ENCODE data around the gene NPTXR. TPM values are rescaled to one million over a fixed set of nuclear protein-coding genes. Genes with fewer than 3 reads are reported as not detected.

NPTXR gene
- total and polyA plus RNA-seq, 10 of the 15 experiments (the other 5 are each of a cell fraction or from before 2014, with no cell fraction given): 0.02 to 0.38 (median 0.07) TPM; not detected in 2

DNA sequence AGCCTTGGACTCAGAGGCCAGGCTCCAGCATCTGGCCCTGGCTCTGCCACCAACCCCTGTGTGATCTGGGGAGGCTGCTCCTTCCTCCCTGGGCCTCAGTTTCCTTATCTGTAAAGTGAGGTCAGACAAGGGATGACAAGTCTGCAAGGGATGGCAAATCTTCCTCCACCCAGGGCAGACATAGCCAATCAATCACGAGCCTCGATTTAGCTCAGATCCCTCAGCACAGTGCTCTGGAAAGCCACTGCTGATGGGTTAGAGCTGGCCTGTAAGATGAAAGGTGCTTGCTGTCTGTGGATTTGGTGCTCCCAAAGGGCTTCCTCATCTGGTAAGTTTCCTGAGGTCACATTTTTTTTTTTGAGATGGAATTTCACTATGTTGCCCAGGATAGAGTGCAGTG, 20.2 kb downstream of the NPTXR start:
- no peak overlapping the region for H3K4me2 ChIP-seq (ENCODE audit: control insufficient read depth, insufficient read depth)
- DNase-seq (ENCODE audit: low read depth, low spot score): no peak
- BruUV-seq (replicated peaks): no TSS peak
- no peak for TF ChIP-seq RELA (IDR thresholded peaks at IDR 0.05; ENCODE audit: borderline replicate concordance, partially characterized antibody)
- TF ChIP-seq SMAD1 (IDR thresholded peaks at IDR 0.05; ENCODE audit: low read depth, partially characterized antibody): no peak
- no peak for TF ChIP-seq SMAD5 (IDR thresholded peaks at IDR 0.05; ENCODE audit: low read depth)
- TF ChIP-seq ZSCAN29 (IDR thresholded peaks at IDR 0.05): no peak
- TF ChIP-seq NFXL1 (IDR thresholded peaks at IDR 0.05; ENCODE audit: borderline replicate concordance): no peak
- TF ChIP-seq NR2F1 (conservative IDR thresholded peaks at IDR 0.05): no peak
- H3K4me3 ChIP-seq: no peak overlapping the region
- no peak for FAIRE-seq
- no peaks in the 10 kb centered on the region for H3K9me3 ChIP-seq (replicated peaks; ENCODE audit: control insufficient read depth, insufficient read depth, low read length)
- CTCF ChIA-PET: interaction anchor here (0.7 kb wide), 1 partner anchor 705 kb away, joined by 3 read pairs; no protein-coding TSS in a partner anchor
- ATAC-seq: no peak
- H3K9ac ChIP-seq (ENCODE audit: control insufficient read depth, insufficient read depth, low read length): no peak overlapping the region
- no peaks in the 10 kb centered on the region for H3K36me3 ChIP-seq (ENCODE audit: control insufficient read depth in 2 of 2, insufficient read depth in 2 of 2, low read length in 1 of 2)
- 0% methylated on average over 2 of the region's 2 CpGs for WGBS (ENCODE audit: insufficient coverage, insufficient replicate concordance, low lambda C conversion rate, missing lambda C conversion rate)
- H3K4me1 ChIP-seq (ENCODE audit: control insufficient read depth, insufficient read depth, low read length): no peaks in the 10 kb centered on the region
- SMC1A ChIA-PET (ENCODE audit: uncharacterized antibody, unreplicated experiment): no interaction called here
- intact Hi-C loops (cut with micrococcal nuclease; ENCODE audit: unreplicated experiment) (no loop called here), in situ Hi-C loops (cut with MboI) (no loop called here)
- H3K79me2 ChIP-seq (ENCODE audit: control insufficient read depth, insufficient read depth, low read length): no peaks in the 10 kb centered on the region
- no peaks in the 10 kb centered on the region for H4K20me1 ChIP-seq (ENCODE audit: control insufficient read depth, insufficient read depth)
- POLR2A ChIA-PET: interaction anchor here (0.6 kb wide), 1 partner anchor 641 kb away, joined by 3 read pairs; no protein-coding TSS in a partner anchor
- no peak overlapping the region for H3K27ac ChIP-seq (ENCODE audit: control insufficient read depth, insufficient read depth)
- RAD21 ChIA-PET (ENCODE audit: unreplicated experiment): no interaction called here
- peaks cover 0 to 2% of the 10 kb centered on the region in 2 experiments; a peak in 3 of 4 replicates for H3K27me3 ChIP-seq (replicated peaks in 1 of 2; ENCODE audit: control insufficient read depth in 2 of 2, insufficient read depth in 2 of 2, low read length in 1 of 2)
- H2AFZ ChIP-seq (ENCODE audit: control insufficient read depth, low read depth, low read length): no peak overlapping the region

GRCh38 chr22:38823076-38823475, 20.8 kb downstream of the NPTXR start:
- Histone ChIP-seq H3K27ac (ENCODE audit: control insufficient read depth, insufficient read depth) (no peak overlapping the region), H3K9ac (ENCODE audit: control insufficient read depth, insufficient read depth, low read length) (no peak overlapping the region), H3K36me3 (ENCODE audit: control insufficient read depth in 2 of 2, insufficient read depth in 2 of 2, low read length in 1 of 2) (no peaks in the 10 kb centered on the region), H2AFZ (ENCODE audit: control insufficient read depth, low read depth, low read length) (no peak overlapping the region), H3K79me2 (ENCODE audit: control insufficient read depth, insufficient read depth, low read length) (no peaks in the 10 kb centered on the region), H3K4me2 (ENCODE audit: control insufficient read depth, insufficient read depth) (no peak overlapping the region), H3K9me3 (replicated peaks; ENCODE audit: control insufficient read depth, insufficient read depth, low read length) (no peaks in the 10 kb centered on the region), H3K4me1 (ENCODE audit: control insufficient read depth, insufficient read depth, low read length) (no peaks in the 10 kb centered on the region), H3K27me3 (replicated peaks in 1 of 2; ENCODE audit: control insufficient read depth in 2 of 2, insufficient read depth in 2 of 2, low read length in 1 of 2) (peaks cover 0 to 2% of the 10 kb centered on the region in 2 experiments; a peak in 3 of 4 replicates), H4K20me1 (ENCODE audit: control insufficient read depth, insufficient read depth) (no peaks in the 10 kb centered on the region), H3K4me3 (no peak overlapping the region)
- WGBS (ENCODE audit: insufficient coverage, insufficient replicate concordance, low lambda C conversion rate, missing lambda C conversion rate): 21% methylated on average over 4 of the region's 4 CpGs
- TF ChIP-seq CREM (IDR thresholded peaks at IDR 0.05; ENCODE audit: low read depth) (no peak), NFYA (IDR thresholded peaks at IDR 0.05; ENCODE audit: borderline replicate concordance, low read depth, low read length) (no peak), NFXL1 (IDR thresholded peaks at IDR 0.05; ENCODE audit: borderline replicate concordance) (no peak), GABPA (IDR thresholded peaks at IDR 0.05; ENCODE audit: low read depth) (no peak), CBX5 (IDR thresholded peaks at IDR 0.05; ENCODE audit: low read depth) (no peak), BHLHE40 (IDR thresholded peaks at IDR 0.05; ENCODE audit: borderline replicate concordance in 1 of 2, low read depth in 2 of 2, low read length in 1 of 2) (no peak)
- BruUV-seq (replicated peaks): no TSS peak
- ChIA-PET CTCF (interaction anchor here (0.7 kb wide), 1 partner anchor 706 kb away, joined by 3 read pairs; no protein-coding TSS in a partner anchor), POLR2A (no interaction called here), SMC1A (ENCODE audit: uncharacterized antibody, unreplicated experiment) (no interaction called here), RAD21 (ENCODE audit: unreplicated experiment) (no interaction called here)
- DNase-seq (ENCODE audit: low read depth, low spot score) (no peak), FAIRE-seq (no peak), ATAC-seq (no peak)
- intact Hi-C loops (cut with micrococcal nuclease; ENCODE audit: unreplicated experiment) (no loop called here), in situ Hi-C loops (cut with MboI) (no loop called here)

Measured in GM12878 (cell line).